Right lobe of liver (tissue), 4 donors: ENCODE data around the gene TPMT.

Experiments used
- POLR2A ChIP-seq: fragments of 450-650 bp; IDR thresholded peaks from one replicate; pipeline ENCODE4 v1.6.1; 2017; ENCODE audit warnings: antibody characterized with exemption, mild to moderate bottlenecking
- TF ChIP-seq, protein P1 (sequence below), 4 donors: fragments of 200-600 bp in 3 of 4; fragments of 450-650 bp in 1 of 4; IDR thresholded peaks; one replicate each; pipeline versions ENCODE4 v1.5.1 to v1.8.0; 2016 to 2022; ENCODE audit warnings: antibody characterized with exemption in 4 of 4, mild to moderate bottlenecking in 2 of 4
- donor health status: DM: no; HTN: no; CAD: no.
- donor health status: DM: no; HTN: no; CAD: no.
- donor health status: DM: no; HTN: yes; CAD: no.

DNA sequence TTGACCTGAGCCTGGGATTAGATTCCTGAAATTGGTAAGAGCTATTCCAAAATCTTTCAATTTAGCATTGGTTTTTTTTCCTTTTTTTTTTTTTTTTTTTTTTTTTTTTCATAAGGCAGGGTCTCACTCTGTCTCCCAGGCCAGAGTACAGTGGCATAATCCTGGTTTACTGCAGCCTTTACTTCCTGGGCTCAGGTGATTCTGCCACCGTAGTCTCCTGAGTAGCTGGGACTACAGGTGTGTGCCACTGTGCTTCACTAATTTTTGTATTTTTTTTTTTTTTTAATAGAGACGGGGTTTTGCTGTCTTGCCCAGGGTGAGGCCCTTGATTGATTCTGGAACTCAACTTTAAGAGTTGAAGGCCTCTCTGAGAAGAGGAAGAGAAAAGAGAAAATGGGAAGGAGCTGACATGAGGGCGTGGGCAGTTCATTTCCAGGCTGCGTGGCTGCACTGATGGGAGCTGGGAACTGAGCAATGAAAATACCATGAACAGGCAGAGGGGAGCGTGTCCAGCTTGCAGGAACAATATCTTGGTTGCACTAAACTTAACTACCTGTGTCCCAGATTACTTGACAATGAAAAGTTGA is 25.0 kb upstream of the TPMT start:
- TF ChIP-seq, protein P1, sequence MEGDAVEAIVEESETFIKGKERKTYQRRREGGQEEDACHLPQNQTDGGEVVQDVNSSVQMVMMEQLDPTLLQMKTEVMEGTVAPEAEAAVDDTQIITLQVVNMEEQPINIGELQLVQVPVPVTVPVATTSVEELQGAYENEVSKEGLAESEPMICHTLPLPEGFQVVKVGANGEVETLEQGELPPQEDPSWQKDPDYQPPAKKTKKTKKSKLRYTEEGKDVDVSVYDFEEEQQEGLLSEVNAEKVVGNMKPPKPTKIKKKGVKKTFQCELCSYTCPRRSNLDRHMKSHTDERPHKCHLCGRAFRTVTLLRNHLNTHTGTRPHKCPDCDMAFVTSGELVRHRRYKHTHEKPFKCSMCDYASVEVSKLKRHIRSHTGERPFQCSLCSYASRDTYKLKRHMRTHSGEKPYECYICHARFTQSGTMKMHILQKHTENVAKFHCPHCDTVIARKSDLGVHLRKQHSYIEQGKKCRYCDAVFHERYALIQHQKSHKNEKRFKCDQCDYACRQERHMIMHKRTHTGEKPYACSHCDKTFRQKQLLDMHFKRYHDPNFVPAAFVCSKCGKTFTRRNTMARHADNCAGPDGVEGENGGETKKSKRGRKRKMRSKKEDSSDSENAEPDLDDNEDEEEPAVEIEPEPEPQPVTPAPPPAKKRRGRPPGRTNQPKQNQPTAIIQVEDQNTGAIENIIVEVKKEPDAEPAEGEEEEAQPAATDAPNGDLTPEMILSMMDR (IDR thresholded peaks at IDR 0.05): no peak
- no peak for TF ChIP-seq POLR2A
